Stimulated activated CD8-positive, alpha-beta memory T cell treated with anti-CD3 and anti-CD28 coated beads, Interleukin-2, amount 100 ng/mL, for 1 hour (primary cell): ENCODE measurements around the gene RAB33B.
"Not testable (repeated sequence)": the region's sequence is repeated elsewhere in the genome, so short reads cannot be mapped to it uniquely, and the experiment has no call there.

ENCODE experiments used
- DNase-seq, 2 donors: peaks; one replicate each; pipeline ENCODE4 v3.0.0-alpha.2; 2020; ENCODE audit warnings: low read depth in 2 of 2

The RAB33B gene

GRCh38 chr4:139454111-139455045 is at the start of gene RAB33B:
TSS of gene RAB33B (plus strand) at chr4:139454121. CDS start at chr4:139454196, 75 bp downstream.
- DNase-seq = no peak

GRCh38 chr4:139410312-139410711 is 43.6 kb upstream of the RAB33B start:
- no peak for DNase-seq

- not testable (repeated sequence) for DNase-seq
Measured at GRCh38 chr4:139414671-139415210, 39.2 kb upstream of the RAB33B start.

- DNase-seq = no peak
Measured at GRCh38 chr4:139416073-139416673, 37.7 kb upstream of the RAB33B start.

GRCh38 chr4:139419388-139419914 is 34.5 kb upstream of the RAB33B start:
- no peak for DNase-seq

GRCh38 chr4:139420652-139421051 is 33.3 kb upstream of the RAB33B start:
- no peak for DNase-seq

GRCh38 chr4:139436122-139436521 is 17.8 kb upstream of the RAB33B start:
- no peak for DNase-seq

GRCh38 chr4:139438141-139438540 is 15.8 kb upstream of the RAB33B start:
- DNase-seq = no peak

GRCh38 chr4:139441029-139441428 is 12.9 kb upstream of the RAB33B start:
- no peak for DNase-seq

GRCh38 chr4:139443661-139444060 is 10.3 kb upstream of the RAB33B start:
- no peak for DNase-seq

GRCh38 chr4:139444881-139445280 is 9.0 kb upstream of the RAB33B start:
- not testable (repeated sequence) for DNase-seq

- DNase-seq = not testable (repeated sequence)
Measured at GRCh38 chr4:139447078-139447477, 6.8 kb upstream of the RAB33B start.

- no peak for DNase-seq
Measured at GRCh38 chr4:139450586-139450985, 3.3 kb upstream of the RAB33B start.

GRCh38 chr4:139451997-139452396 is 1.9 kb upstream of the RAB33B start:
- no peak for DNase-seq

GRCh38 chr4:139453041-139453370 is 915 bp upstream of the RAB33B start:
- DNase-seq = peak in 1 of 2 donors; percentile 41

GRCh38 chr4:139453371-139454110 is 380 bp upstream of the RAB33B start:
- peak; percentile 91 for DNase-seq

- no peak for DNase-seq
Measured at GRCh38 chr4:139455126-139455538, 1.2 kb downstream of the RAB33B start.

- DNase-seq = no peak
Measured at GRCh38 chr4:139457318-139457717, 3.4 kb downstream of the RAB33B start.

GRCh38 chr4:139458543-139458942 is 4.6 kb downstream of the RAB33B start:
- DNase-seq = no peak

GRCh38 chr4:139458999-139459398 is 5.1 kb downstream of the RAB33B start:
- no peak for DNase-seq

GRCh38 chr4:139460565-139460964 is 6.6 kb downstream of the RAB33B start:
- DNase-seq = no peak
